Panc1 (cell line): ENCODE measurements around the gene PSD4. TPM values are rescaled to one million over a fixed set of nuclear protein-coding genes. Genes with fewer than 3 reads are reported as not detected.

Experiments
- ATAC-seq: fragments of 200-7000 bp; cut with Tn5 transposase; 2 replicates; pipeline ENCODE4 v1.9.1; 2020; ENCODE audit warnings: mild to moderate bottlenecking, moderate library complexity
- BruUV-seq: library from RNA; stranded (reverse); fragments of 400-500 nt; replicated peaks from 2 replicates; lab custom pipeline; 2021; lab: Mats Ljungman, UMichigan
- CTCF ChIA-PET: fragments of 300-600 bp; sonication (Branson Sonifier 250); formaldehyde crosslinking; loops from one replicate; lab custom pipeline; 2022; ENCODE audit warnings: antibody characterized with exemption; lab: Charles Lee
- POLR2A ChIA-PET: fragments of 300-600 bp; sonication (Branson Sonifier 250); formaldehyde crosslinking; loops from one replicate; lab custom pipeline; 2022; ENCODE audit warnings: antibody characterized with exemption; lab: Charles Lee
- DNase-seq: peaks from one replicate; pipeline ENCODE4 v3.0.0-alpha.2; 2010; ENCODE audit warnings: low read depth, low spot score
- H3K27ac ChIP-seq: 2 replicates; pipeline ENCODE4 v1.5.1; 2011; ENCODE audit warnings: mild to moderate bottlenecking, low read length, inconsistent platforms
- H3K27me3 ChIP-seq: fragments of 200-500 bp; sonication (Bioruptor generic); 2 replicates; pipeline ENCODE4 v1.6.0; 2014; ENCODE audit warnings: low read length, inconsistent platforms; ENCODE audit not compliant: control insufficient read depth, insufficient read depth
- H3K36me3 ChIP-seq: fragments of 200-500 bp; sonication (Bioruptor generic); 2 replicates; pipeline ENCODE4 v1.5.1; 2014; ENCODE audit warnings: inconsistent platforms, mild to moderate bottlenecking, low read length, moderate library complexity; ENCODE audit not compliant: control insufficient read depth, insufficient read depth
- H3K4me1 ChIP-seq: 2 replicates; pipeline ENCODE4 v1.5.1; 2011; ENCODE audit warnings: inconsistent platforms, mild to moderate bottlenecking, low read length, moderate library complexity; ENCODE audit not compliant: control insufficient read depth, insufficient read depth
- H3K4me3 ChIP-seq, 2 experiments: 2 replicates each; pipeline ENCODE4 v1.5.1; 2011 to 2012; ENCODE audit warnings: low read depth in 2 of 2, low read length in 2 of 2, mild to moderate bottlenecking in 2 of 2, inconsistent platforms in 1 of 2, moderate library complexity in 1 of 2
- H3K9me3 ChIP-seq: fragments of 200-500 bp; sonication (Bioruptor generic); 2 replicates; pipeline ENCODE4 v1.5.1; 2014; ENCODE audit warnings: low read depth, mild to moderate bottlenecking, inconsistent platforms, low read length, moderate library complexity; ENCODE audit not compliant: control insufficient read depth, insufficient read depth
- CTCF ChIP-seq: fragments of 450-650 bp; IDR thresholded peaks from 2 replicates; pipeline ENCODE4 v1.5.1; 2017; ENCODE audit warnings: mild to moderate bottlenecking
- POLR2AphosphoS5 ChIP-seq: IDR thresholded peaks from 2 replicates; pipeline ENCODE4 v1.6.1; 2012; ENCODE audit warnings: mild to moderate bottlenecking, low read depth, low read length, moderate library complexity
- REST ChIP-seq, 2 experiments: IDR thresholded peaks; 2 replicates each; pipeline ENCODE4 v1.6.1; 2011 to 2012; ENCODE audit warnings: low read depth in 2 of 2, control low read depth in 1 of 2, low read length in 1 of 2, mild to moderate bottlenecking in 1 of 2, moderate library complexity in 1 of 2; ENCODE audit not compliant: insufficient read depth in 1 of 2
- SIN3A ChIP-seq: IDR thresholded peaks from 2 replicates; pipeline ENCODE4 v1.6.1; 2012; ENCODE audit warnings: low read depth, mild to moderate bottlenecking, low read length, moderate library complexity, borderline replicate concordance; ENCODE audit not compliant: insufficient read depth
- TCF7L2 ChIP-seq: IDR thresholded peaks from 2 replicates; pipeline ENCODE4 v1.6.1; 2011; ENCODE audit warnings: mild to moderate bottlenecking, low read depth, low read length, inconsistent platforms
- in situ Hi-C: cut with HindIII; loops from 2 replicates; pipeline ENCODE4 v1.10.0; 2016; ENCODE audit warnings: low sequenced_read_pairs, low pct_unique_long_range_greater_than_20kb
- intact Hi-C: fragments of 100-400 bp; cut with micrococcal nuclease; formaldehyde crosslinking; loops from one replicate; pipeline ENCODE4 v1.10.0; 2022; ENCODE audit not compliant: unreplicated experiment
- total RNA-seq: library from RNA; stranded (reverse); gene quantifications from one replicate; pipeline ENCODE4 v1.2.1, GENCODE V29; 2021; ENCODE audit not compliant: unreplicated experiment

PSD4 gene
- total RNA-seq, 1 experiment from 2014 or later = 3.6 TPM

- no TSS peak for BruUV-seq
- H3K4me1 ChIP-seq = no peaks in the 10 kb centered on the region; the same call in 1 of the 2 replicates
- no peaks in the 10 kb centered on the region for H3K9me3 ChIP-seq
- in situ Hi-C loops (no loop called here), intact Hi-C loops (loop anchor here (5.0 kb wide), 3 partner anchors 46 to 119 kb away; no protein-coding TSS in a partner anchor)
- H3K4me3 ChIP-seq = no peak overlapping the region
- H3K36me3 ChIP-seq = no peaks in the 10 kb centered on the region
- H3K27me3 ChIP-seq = no peaks in the 10 kb centered on the region
- TF ChIP-seq REST (IDR thresholded peaks at IDR 0.05; ENCODE audit: insufficient read depth in 1 of 2, low read depth in 2 of 2, low read length in 1 of 2) = no peak
- TF ChIP-seq SIN3A = no peak
- no peak for TF ChIP-seq TCF7L2
- TF ChIP-seq POLR2AphosphoS5 = no peak
- no peak for TF ChIP-seq CTCF
- H3K27ac ChIP-seq = no peak overlapping the region
- ChIA-PET POLR2A (no interaction called here), CTCF (interaction anchor here (1.3 kb wide), 1 partner anchor 121 kb away, joined by 3 read pairs; no protein-coding TSS in a partner anchor)
- ATAC-seq = no peak
- no peak for DNase-seq
Observed at GRCh38 chr2:113200736-113201490, 27.1 kb downstream of the PSD4 start.

- DNase-seq (no peak), ATAC-seq (no peak)
- H3K4me1 ChIP-seq = no peaks in the 10 kb centered on the region; the same call in 1 of the 2 replicates
- no peaks in the 10 kb centered on the region for H3K27me3 ChIP-seq
- no peaks in the 10 kb centered on the region for H3K36me3 ChIP-seq
- no peak overlapping the region for H3K4me3 ChIP-seq
- POLR2A ChIA-PET = no interaction called here
- CTCF ChIA-PET = no interaction called here
- no peaks in the 10 kb centered on the region for H3K9me3 ChIP-seq
- in situ Hi-C loops = no loop called here
- BruUV-seq = no TSS peak
- intact Hi-C loops = loop anchor here (5.0 kb wide), 3 partner anchors 46 to 119 kb away; no protein-coding TSS in a partner anchor
- no peak overlapping the region for H3K27ac ChIP-seq
- no peak for TF ChIP-seq SIN3A
- no peak for TF ChIP-seq TCF7L2
- no peak for TF ChIP-seq REST (IDR thresholded peaks at IDR 0.05; ENCODE audit: insufficient read depth in 1 of 2, low read depth in 2 of 2, low read length in 1 of 2)
- no peak for TF ChIP-seq POLR2AphosphoS5
- no peak for TF ChIP-seq CTCF
Observed at GRCh38 chr2:113201496-113202304, 27.9 kb downstream of the PSD4 start.
